Measurements from ENCODE around the gene FARS2.

FARS2 gene

GRCh38 chr6:5287205-5287965, 26.1 kb downstream of the FARS2 start:
- no peak for DNase-seq (ENCODE audit: low read depth)

DNA sequence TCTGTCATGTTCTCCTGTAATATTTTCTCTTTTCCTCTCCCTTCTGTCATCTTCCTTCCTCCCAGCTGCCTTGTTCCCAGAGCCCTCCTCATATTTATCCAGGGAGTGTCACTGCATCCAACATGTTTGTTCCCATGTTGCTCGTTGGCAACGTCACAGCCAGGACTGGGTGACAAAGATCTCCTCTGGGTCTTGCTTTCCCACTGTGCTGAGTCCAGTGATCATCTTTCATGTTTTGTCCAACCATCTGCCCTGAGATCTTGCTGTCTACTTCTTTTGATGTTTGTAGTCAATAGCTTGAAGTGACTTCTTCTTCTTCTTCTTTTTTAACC, 26.6 kb downstream of the FARS2 start:
- DNase-seq (ENCODE audit: low read depth): no peak

DNA sequence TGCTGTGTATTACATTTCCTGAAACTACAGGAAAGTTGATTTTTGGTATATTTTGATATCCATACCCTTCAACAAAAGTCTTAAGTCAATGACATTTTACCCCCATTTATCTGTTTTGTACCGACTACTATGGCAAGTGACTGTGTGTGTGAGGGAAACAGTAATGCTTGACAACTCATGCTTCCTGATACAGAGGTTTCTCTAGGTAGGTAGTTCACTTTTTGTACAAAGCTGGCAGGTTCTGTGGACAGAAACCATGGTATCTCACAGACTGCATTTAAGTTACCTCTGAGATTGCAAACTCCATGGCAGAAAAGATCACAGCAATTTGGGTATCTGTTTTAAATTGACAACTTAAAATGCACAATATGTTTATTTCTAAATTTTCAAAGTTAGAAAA, 28.8 kb downstream of the FARS2 start:
- no peak for DNase-seq (ENCODE audit: low read depth)

DNA sequence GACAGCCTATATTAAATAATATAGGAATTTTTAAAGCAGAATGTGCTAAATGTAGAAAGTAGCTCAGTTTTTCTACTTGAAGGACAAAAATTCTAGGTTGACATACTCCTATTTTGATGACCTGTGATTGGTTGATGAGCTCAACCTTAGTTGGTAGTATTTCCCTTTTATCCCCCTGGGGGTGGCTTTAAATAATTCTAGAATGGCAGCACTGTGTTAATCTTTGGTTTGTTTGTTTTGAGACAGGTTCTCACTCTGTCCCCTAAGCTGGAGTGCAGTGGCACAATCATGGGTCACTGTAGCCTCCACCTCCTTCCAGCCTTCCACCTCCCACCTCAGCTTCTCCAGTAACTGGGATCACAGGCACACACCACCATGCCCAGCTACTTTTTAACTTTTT, 29.2 kb downstream of the FARS2 start:
- no peak for DNase-seq (ENCODE audit: low read depth)

GRCh38 chr6:5292154-5292553, 30.8 kb downstream of the FARS2 start:
- DNase-seq (ENCODE audit: low read depth): no peak

DNA sequence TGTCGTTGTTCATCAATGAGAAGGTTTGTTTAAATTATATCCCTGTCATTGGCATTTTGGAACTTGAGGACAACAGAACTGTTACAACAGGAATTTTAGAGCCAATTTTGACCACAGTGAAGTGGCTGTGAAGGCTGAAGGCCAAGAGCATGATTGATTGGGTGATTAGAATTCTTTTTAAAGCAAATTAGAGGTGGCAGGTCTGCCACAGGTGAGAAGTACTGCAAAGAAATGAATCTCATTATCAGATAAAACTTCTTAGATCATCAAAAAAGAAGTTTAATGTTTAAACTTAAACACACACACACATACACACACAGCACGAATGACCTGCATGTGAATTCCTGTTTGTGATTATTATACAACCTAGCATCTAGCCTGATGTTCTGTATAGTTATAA, 32.4 kb downstream of the FARS2 start:
- DNase-seq (ENCODE audit: low read depth): no peak

GRCh38 chr6:5294392-5295211, 33.3 kb downstream of the FARS2 start:
- DNase-seq (ENCODE audit: low read depth): no peak

DNA sequence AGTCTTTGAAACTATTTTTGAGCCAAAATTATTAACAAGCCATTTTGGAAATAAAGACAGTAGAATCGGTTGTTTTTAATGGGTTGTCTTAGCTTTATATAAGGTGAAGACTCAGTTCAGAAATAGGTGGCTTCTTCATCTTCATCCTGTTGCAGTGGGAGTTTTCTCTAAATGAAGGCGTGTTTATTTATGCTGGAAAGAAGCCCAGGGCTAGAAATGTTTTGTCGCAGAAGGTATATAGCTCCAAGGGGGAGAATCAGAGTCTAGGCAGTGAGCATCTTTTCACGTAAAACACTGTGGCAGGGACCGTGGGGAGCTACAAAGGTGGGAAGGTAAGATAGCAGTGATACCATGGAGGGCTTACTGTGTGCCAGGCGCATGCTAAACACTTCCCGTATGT, 34.3 kb downstream of the FARS2 start:
- no peak for DNase-seq (ENCODE audit: low read depth)

DNA sequence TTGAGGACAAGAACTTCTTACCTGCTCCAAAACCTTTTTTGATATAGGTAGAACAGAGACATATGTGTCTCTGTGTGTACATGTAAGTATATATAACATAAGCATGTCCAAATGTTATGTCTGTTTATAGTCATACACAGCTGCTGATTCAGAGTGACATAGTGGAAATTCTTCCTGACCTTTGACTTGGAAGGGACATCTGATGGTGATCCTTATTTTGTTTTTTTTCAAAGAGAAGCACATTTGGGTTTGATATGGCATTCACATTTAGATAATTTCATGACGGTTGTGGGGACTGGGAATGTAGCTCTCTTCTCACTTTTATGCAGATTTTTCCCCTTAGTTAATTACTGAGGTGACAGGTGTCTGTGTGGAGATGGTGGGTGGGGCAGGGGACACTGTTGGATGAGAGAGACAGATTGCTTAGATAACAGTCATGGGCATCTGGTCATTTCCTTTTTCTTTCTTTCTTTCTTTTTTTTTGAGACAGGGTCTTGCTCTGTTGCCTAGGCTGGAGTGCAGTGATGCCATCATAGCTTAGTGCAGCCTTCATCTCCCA, 39.0 kb downstream of the FARS2 start:
- DNase-seq (ENCODE audit: low read depth): no peak

DNA sequence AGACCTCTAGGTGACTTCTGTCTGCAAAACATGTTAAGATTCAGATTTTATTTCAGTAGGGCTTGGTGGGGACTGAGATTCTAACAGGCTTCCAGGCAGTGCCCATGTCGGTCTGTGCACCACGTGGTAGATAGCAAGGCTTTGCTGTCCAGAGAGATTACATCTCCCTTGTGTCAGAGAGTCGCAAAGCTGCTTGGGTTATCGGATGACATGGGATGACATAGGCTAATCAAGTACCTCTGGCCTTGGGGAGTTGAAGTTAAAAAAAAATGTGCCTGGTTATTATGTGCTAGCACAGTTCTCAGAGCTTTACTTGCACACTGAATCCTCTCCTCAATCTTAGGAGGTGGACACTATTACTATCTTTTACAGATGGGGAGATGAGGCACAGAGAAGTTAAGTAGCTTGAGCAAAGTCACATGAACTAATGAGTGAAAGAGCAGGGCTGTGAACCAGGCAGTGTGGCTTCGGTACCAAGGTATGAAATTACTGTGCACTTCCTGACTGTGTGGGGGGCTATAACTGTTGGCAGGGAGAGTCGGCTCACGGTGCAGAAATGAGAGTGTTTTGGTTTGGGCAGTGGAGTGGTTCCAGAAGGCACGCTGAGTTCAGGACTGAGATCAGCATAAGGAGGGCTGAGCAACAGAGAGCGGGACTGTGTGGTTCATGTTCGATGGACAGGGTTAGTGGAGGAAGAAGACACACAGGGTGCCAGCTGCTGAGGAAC, 41.1 kb downstream of the FARS2 start:
- no peak for DNase-seq (ENCODE audit: low read depth)

DNA sequence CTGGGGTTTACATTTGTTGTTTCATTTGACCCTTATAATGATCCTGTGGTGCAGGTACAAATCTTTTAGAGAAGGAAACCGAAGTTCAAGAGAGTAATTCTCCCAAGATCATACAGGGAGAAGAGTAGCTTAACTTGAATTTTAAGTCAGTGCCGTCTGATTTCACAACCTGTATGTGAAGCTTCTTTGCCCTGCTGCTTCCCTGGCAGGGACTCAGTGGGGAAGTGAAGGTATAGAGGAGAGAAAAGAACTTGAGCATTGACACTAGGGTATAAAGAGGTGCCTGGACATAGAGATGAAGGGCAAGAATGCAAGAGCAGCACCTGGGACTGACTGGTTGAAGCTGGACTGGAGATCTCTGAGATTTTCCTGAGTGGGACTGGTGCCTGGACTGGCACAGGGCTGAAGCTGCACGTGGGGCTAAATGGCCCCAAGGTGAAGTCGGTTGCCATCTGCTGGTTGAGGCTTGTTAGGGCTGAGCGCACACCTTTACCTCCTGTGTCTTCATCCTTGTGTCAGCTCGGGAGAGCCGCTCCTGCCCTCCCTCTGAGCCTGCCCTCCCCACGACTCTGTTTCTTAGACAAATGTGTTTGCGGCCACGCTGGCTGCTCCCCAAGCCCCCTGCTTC, 41.8 kb downstream of the FARS2 start:
- peak; percentile 56 for DNase-seq (ENCODE audit: low read depth)

DNA sequence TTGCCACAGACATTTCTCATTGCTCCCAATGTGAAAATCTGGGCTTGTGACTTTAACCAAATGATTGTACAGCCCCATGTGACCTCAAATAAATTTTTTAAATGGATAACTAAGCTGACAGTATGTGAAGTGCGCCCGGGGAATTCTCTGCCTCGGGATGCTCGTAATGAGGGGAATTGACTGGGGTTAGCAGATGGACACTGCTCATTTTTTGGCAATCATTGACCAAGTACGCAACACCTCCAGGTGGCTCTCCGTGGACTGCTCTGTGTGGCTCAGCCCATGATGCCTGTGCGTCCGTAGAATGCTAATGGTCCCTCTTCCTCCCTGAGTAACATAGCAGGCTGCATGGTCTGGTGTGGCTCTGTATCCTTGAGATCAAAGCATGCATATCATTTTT, 42.4 kb downstream of the FARS2 start:
- no peak for DNase-seq (ENCODE audit: low read depth)

- DNase-seq (ENCODE audit: low read depth): no peak
These were observed 44.8 kb downstream of the FARS2 start for GRCh38 chr6:5305968-5306626.

GRCh38 chr6:5307058-5307457, 45.7 kb downstream of the FARS2 start:
- DNase-seq (ENCODE audit: low read depth): no peak

- no peak for DNase-seq (ENCODE audit: low read depth)
These were observed 46.8 kb downstream of the FARS2 start for GRCh38 chr6:5308066-5308465.

DNA sequence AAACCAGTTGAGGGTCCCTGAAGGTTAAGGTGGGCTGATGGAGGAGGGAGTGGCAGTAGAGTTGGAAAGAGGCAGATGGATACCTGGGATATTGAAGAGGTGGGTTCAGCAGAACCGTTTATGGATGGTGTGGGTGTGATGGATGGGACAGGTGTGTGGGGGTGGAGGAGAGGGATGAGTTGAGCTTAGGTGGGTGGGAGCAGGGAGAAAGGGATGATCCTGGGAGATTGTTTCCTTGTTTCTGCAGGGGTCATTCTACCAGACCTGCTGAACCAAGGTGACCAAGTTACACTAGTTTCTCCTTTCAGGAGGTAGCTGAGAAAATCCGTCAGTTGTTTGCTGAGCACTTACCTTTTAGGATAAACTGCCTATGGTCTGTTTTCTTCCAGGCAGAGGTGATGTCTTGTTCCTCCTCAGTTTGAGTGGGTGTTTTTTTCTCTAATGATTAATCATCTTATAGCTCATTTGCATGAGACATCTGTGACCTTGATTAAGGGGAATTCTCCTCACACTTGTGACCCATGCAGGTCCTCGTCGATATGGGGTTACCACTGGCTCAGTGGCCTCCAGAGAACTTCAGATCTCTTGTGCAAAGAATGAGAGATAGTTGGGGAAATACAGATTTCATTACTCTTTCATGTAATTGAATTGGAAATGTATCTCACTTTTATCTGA, 53.0 kb downstream of the FARS2 start:
- no peak for DNase-seq (ENCODE audit: low read depth)

DNA sequence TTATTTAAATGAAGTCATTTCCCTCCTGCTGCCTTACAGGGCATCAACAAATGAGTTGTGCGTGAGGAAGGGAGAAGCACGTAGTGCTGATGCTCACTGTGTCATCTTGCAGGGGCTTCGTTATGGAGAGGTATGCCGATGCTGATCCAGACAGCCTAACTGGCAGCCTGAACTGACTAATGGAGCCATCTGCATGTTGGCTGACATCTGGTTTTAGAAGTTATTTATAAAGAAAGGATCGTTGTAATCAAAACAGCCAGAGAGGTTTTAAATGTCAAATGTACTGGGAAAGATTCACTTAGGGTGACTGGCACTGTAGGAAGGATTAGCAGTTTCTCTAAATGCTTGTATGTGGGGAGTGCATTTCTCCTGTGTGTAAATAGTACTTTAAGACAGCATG, 54.6 kb downstream of the FARS2 start:
- DNase-seq (ENCODE audit: low read depth): no peak

DNA sequence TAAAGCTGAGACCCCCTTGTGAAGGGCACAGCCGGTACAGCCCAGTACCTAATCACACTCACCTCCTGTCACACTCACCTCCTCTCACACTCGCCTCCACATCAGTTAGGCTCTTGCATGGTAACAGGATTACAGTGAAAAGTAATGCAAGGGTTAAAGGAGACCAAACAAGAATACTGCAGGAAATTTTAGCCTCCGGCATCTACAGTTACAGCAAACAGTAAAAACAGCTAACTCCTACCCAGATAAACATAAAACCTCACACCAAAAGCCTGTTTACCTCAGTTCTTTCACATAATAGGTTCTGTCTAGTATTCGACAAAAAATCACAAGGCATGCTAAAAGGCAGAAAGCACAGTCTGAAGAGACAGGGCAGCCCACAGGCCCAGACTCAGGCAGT, 55.6 kb downstream of the FARS2 start:
- no peak for DNase-seq (ENCODE audit: low read depth)

DNA sequence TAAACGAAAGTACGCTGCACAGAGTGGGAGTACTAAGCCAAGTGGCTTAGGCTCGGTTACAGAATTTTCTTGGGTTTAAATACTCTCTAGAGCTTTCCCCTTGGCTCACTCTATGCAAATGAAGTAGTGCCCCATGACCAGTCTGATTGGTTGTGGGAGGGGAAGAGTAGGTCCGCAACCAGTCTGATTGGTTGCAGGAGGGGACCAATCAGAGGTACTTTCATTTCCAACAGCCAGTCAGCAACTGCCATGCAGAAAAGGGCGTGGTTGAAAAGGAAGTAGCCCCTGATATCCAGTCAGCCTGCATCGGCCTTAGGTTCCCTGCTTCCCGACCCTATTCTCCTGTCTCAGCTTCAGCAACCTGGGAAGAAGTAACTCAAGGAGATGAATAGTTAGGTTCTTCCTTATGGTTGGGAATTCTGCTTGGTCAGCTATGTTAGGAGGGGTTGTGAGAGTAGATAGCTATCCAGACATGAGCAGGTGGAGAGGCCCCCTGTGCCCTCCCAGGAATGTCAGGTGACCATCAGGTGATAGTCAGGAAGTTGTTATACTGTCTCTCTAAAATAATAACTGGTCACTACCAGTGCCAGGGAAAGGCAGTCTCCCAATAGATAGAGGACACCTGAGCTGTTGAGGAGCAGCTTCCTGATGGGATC, 57.4 kb downstream of the FARS2 start:
- no peak for DNase-seq (ENCODE audit: low read depth)

- DNase-seq (ENCODE audit: low read depth): no peak
These were observed 62.7 kb downstream of the FARS2 start for GRCh38 chr6:5323979-5324378.

DNA sequence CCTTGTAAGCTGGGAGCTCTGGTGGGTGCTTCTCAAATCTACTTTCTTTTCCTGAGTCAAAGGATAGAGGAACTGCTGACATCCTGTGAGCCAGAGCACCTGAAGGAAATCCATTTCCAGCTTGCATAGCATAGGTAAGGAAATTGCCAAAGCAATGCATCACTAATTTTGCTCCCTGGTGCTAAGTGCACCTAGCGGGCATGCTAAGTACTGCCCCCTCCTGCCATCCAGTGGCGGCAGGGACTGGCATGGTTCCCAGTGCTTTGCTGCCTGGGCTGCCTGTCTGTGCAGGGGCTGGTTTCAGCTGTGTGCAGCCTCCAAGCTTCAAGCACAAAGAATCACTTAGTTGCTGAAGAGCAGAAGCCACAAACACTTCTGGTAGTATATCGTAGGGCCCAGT, 63.9 kb downstream of the FARS2 start:
- no peak for DNase-seq (ENCODE audit: low read depth)

All from T follicular helper cell (primary cell).